Caco-2 (cell line): Measurements from ENCODE around the gene C19orf53. TPM values are rescaled to one million over a fixed set of nuclear protein-coding genes. Genes with fewer than 3 reads are reported as not detected.

Source experiments
- BruUV-seq: library from RNA; stranded (reverse); fragments of 400-500 nt; replicated peaks from 2 replicates; lab custom pipeline; 2021; lab: Mats Ljungman, UMichigan
- CTCF ChIA-PET: fragments of 300-600 bp; sonication (Branson Sonifier 250); formaldehyde crosslinking; loops from one replicate; lab custom pipeline; 2022; ENCODE audit warnings: antibody characterized with exemption; lab: Charles Lee
- POLR2A ChIA-PET: fragments of 300-600 bp; sonication (Branson Sonifier 250); formaldehyde crosslinking; loops from one replicate; lab custom pipeline; 2022; ENCODE audit warnings: antibody characterized with exemption; lab: Charles Lee
- DNase-seq, 2 experiments: peaks; one replicate each; pipeline versions ENCODE4 v3.0.0 to v3.0.0-alpha.2; 2020 to 2022
- H3K27me3 ChIP-seq: replicated peaks from 2 replicates; pipeline ENCODE4 v1.6.0; 2011; ENCODE audit warnings: low read length; ENCODE audit not compliant: control insufficient read depth, insufficient read depth
- H3K36me3 ChIP-seq: 2 replicates; pipeline ENCODE4 v1.5.1; 2011; ENCODE audit warnings: low read length; ENCODE audit not compliant: control insufficient read depth, insufficient read depth
- H3K4me1 ChIP-seq: fragments of 250-450 bp; sonication (Bioruptor Pico); 2 replicates; pipeline ENCODE4 v1.5.1; 2020; ENCODE audit warnings: mild to moderate bottlenecking
- H3K4me3 ChIP-seq: 2 replicates; pipeline ENCODE4 v1.5.1; 2011; ENCODE audit warnings: low read depth, mild to moderate bottlenecking, control low read depth, low read length
- H3K9me3 ChIP-seq: fragments of 250-450 bp; sonication (Bioruptor Pico); 2 replicates; pipeline ENCODE4 v1.5.1; 2020; ENCODE audit warnings: mild to moderate bottlenecking, moderate library complexity
- H3K27ac Mint-ChIP-seq: one replicate; pipeline ENCODE4 v1.8.0; 2022; ENCODE audit warnings: mixed read lengths; ENCODE audit not compliant: unreplicated experiment
- H3K27me3 Mint-ChIP-seq: one replicate; pipeline ENCODE4 v1.8.0; 2022; ENCODE audit warnings: mixed read lengths; ENCODE audit not compliant: insufficient read depth, unreplicated experiment
- H3K36me3 Mint-ChIP-seq: one replicate; pipeline ENCODE4 v1.8.0; 2022; ENCODE audit warnings: mild to moderate bottlenecking, mixed read lengths; ENCODE audit not compliant: insufficient read depth, unreplicated experiment
- H3K4me1 Mint-ChIP-seq: one replicate; pipeline ENCODE4 v1.8.0; 2022; ENCODE audit warnings: low read depth, mixed read lengths; ENCODE audit not compliant: unreplicated experiment
- H3K4me3 Mint-ChIP-seq: one replicate; pipeline ENCODE4 v1.8.0; 2022; ENCODE audit warnings: mild to moderate bottlenecking, moderate library complexity, mixed read lengths; ENCODE audit not compliant: unreplicated experiment
- H3K9me3 Mint-ChIP-seq: one replicate; pipeline ENCODE4 v1.8.0; 2022; ENCODE audit warnings: mixed read lengths; ENCODE audit not compliant: unreplicated experiment
- intact Hi-C: fragments of 100-400 bp; cut with micrococcal nuclease; formaldehyde crosslinking; loops from one replicate; pipeline ENCODE4 v1.10.0; 2022; ENCODE audit not compliant: unreplicated experiment
- total RNA-seq: library from RNA; stranded (reverse); gene quantifications from 2 replicates; pipeline ENCODE4 v1.2.3, GENCODE V29; 2022
- TF ChIP-seq, protein P1 (sequence below), 2 experiments: fragments of 200-600 bp in 1 of 2; IDR thresholded peaks; 1 replicate in 1 of 2; 2 replicates in 1 of 2; pipeline versions ENCODE4 v1.5.1 to v1.8.0; 2011 to 2022; ENCODE audit warnings: antibody characterized with exemption in 1 of 2, control low read depth in 1 of 2, inconsistent platforms in 1 of 2, low read depth in 1 of 2, low read length in 1 of 2, mild to moderate bottlenecking in 1 of 2, moderate library complexity in 1 of 2; ENCODE audit not compliant: insufficient read depth in 1 of 2, severe bottlenecking in 1 of 2, unreplicated experiment in 1 of 2

The C19orf53 gene
- total RNA-seq, 1 experiment from 2014 or later, result 113 TPM

DNA sequence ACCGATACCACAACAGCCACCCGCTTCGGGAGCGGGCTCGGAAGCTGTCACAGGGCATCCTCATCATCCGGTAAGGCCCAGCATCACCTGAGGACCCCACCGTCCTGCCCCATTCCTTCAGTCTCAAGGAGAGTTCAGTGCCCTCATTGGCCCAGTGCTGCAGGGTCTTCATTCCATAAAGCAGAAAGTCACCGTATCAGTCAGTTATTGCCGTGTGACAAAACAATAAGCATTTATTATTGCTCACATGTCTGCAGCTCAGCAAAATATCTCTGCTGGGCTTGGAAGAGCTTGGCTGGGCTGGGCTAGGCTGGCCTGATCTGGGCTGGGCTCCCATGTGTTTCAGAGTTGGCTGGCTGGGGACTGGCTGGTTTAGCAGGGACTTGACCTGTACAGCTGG is 18.0 kb upstream of the C19orf53 start:
- no peaks in the 10 kb centered on the region for H3K27me3 Mint-ChIP-seq
- Histone ChIP-seq H3K36me3 (peaks cover 2% of the 10 kb centered on the region; the same call in 1 of the 2 replicates), H3K27me3 (no peaks in the 10 kb centered on the region), H3K4me3 (no peak overlapping the region), H3K4me1 (no peaks in the 10 kb centered on the region), H3K9me3 (no peaks in the 10 kb centered on the region)
- H3K9me3 Mint-ChIP-seq, result no peaks in the 10 kb centered on the region
- ChIA-PET CTCF (no interaction called here), POLR2A (no interaction called here)
- no TSS peak for BruUV-seq
- no peaks in the 10 kb centered on the region for H3K4me1 Mint-ChIP-seq
- intact Hi-C loops, result no loop called here
- TF ChIP-seq, protein P1, sequence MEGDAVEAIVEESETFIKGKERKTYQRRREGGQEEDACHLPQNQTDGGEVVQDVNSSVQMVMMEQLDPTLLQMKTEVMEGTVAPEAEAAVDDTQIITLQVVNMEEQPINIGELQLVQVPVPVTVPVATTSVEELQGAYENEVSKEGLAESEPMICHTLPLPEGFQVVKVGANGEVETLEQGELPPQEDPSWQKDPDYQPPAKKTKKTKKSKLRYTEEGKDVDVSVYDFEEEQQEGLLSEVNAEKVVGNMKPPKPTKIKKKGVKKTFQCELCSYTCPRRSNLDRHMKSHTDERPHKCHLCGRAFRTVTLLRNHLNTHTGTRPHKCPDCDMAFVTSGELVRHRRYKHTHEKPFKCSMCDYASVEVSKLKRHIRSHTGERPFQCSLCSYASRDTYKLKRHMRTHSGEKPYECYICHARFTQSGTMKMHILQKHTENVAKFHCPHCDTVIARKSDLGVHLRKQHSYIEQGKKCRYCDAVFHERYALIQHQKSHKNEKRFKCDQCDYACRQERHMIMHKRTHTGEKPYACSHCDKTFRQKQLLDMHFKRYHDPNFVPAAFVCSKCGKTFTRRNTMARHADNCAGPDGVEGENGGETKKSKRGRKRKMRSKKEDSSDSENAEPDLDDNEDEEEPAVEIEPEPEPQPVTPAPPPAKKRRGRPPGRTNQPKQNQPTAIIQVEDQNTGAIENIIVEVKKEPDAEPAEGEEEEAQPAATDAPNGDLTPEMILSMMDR (IDR thresholded peaks at IDR 0.05; ENCODE audit: insufficient read depth in 1 of 2, low read depth in 1 of 2, low read length in 1 of 2, severe bottlenecking in 1 of 2, unreplicated experiment in 1 of 2), result no peak
- H3K27ac Mint-ChIP-seq, result no peak overlapping the region
- peaks cover 21% of the 10 kb centered on the region for H3K36me3 Mint-ChIP-seq
- no peak for DNase-seq
- H3K4me3 Mint-ChIP-seq, result no peak overlapping the region

DNA sequence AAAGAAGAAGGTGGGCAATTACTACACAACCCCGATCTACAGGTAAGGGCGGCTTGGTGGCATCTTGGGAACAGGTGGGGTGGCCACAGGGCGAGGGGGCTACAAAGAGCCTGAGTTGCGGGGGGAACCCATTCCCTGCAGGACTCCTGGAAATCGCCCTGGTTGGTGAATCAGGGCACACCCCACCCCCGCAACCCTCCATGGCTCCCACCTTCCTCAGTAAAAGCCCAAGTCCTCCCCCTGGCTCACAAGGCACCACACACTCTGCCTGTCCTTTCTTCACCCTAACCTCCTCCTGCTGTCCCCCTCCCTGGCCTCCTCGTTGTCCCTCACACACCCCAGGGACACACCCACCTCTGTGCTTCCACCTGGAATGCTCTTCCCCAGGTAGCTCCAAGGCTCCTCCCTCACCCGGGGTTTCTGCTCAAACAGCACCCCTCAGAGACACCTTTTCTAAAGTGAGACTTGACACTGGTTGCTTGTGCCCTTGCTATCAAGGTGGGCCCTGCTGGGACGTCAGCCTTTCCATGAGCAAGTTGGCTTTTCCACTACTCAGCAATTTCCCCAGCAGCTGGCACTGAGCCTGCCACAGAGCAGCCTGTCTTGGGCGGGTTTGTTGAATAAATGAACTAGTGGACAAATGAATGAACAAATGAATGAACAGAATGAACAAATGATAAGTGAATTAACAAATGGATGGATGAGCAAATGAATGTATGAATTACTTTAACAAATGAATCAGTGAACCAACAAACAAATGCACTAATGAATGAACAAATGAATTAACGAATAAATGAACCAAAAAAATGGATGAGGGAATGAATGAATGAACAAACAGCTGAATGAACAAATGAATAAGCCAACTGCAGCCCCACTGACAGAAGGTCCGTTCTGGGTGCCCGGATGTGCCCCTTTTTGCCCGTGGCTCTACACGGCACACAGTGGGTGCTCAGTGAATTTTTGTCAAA is 16.2 kb upstream of the C19orf53 start:
- no peak overlapping the region for H3K27ac Mint-ChIP-seq
- peaks cover 2% of the 10 kb centered on the region; the same call in 1 of the 2 replicates for H3K36me3 ChIP-seq
- no peak overlapping the region for H3K4me3 Mint-ChIP-seq
- H3K36me3 Mint-ChIP-seq, result peaks cover 21% of the 10 kb centered on the region
- no peak overlapping the region for H3K4me3 ChIP-seq
- ChIA-PET POLR2A (no interaction called here), CTCF (no interaction called here)
- intact Hi-C loops, result no loop called here
- H3K27me3 ChIP-seq, result no peaks in the 10 kb centered on the region
- no peak for DNase-seq
- H3K4me1 Mint-ChIP-seq, result no peaks in the 10 kb centered on the region
- H3K9me3 ChIP-seq, result no peaks in the 10 kb centered on the region
- no peaks in the 10 kb centered on the region for H3K4me1 ChIP-seq
- BruUV-seq, result no TSS peak
- H3K9me3 Mint-ChIP-seq, result no peaks in the 10 kb centered on the region
- H3K27me3 Mint-ChIP-seq, result no peaks in the 10 kb centered on the region
- TF ChIP-seq, protein P1 (IDR thresholded peaks at IDR 0.05; ENCODE audit: insufficient read depth in 1 of 2, low read depth in 1 of 2, low read length in 1 of 2, severe bottlenecking in 1 of 2, unreplicated experiment in 1 of 2), result no peak

DNA sequence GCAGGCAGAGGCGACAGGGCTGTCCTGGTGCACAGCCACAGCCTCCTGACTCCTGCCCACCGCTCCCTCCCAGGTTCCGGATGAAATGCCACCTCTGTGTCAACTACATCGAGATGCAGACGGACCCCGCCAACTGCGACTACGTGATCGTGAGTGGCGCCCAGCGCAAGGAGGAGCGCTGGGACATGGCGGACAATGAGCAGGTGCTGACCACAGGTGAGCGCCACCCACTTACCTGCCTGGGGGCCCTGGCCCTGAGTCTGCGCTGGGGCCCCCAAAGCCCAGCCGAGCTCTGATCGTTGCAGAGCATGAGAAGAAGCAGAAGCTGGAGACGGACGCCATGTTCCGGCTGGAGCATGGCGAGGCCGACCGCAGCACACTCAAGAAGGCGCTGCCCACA is 15.5 kb upstream of the C19orf53 start:
- no peaks in the 10 kb centered on the region for H3K4me1 Mint-ChIP-seq

More for the DNA sequence above, 15.5 kb upstream of the C19orf53 start:
- TF ChIP-seq, protein P1 (IDR thresholded peaks at IDR 0.05; ENCODE audit: insufficient read depth in 1 of 2, low read depth in 1 of 2, low read length in 1 of 2, severe bottlenecking in 1 of 2, unreplicated experiment in 1 of 2), result no peak
- peaks cover 2% of the 10 kb centered on the region; the same call in 1 of the 2 replicates for H3K36me3 ChIP-seq
- Mint-ChIP-seq H3K27me3 (no peaks in the 10 kb centered on the region), H3K27ac (no peak overlapping the region), H3K36me3 (peaks cover 16% of the 10 kb centered on the region), H3K4me3 (no peak overlapping the region), H3K9me3 (no peaks in the 10 kb centered on the region)
- POLR2A ChIA-PET, result no interaction called here
- no peak overlapping the region for H3K4me3 ChIP-seq
- CTCF ChIA-PET, result no interaction called here
- no peak for DNase-seq
- intact Hi-C loops, result no loop called here
- H3K4me1 ChIP-seq, result no peaks in the 10 kb centered on the region; the same call in 1 of the 2 replicates
- BruUV-seq, result no TSS peak
- H3K27me3 ChIP-seq, result no peaks in the 10 kb centered on the region
- no peaks in the 10 kb centered on the region for H3K9me3 ChIP-seq
